GM12878 (cell line): ENCODE results near the gene SUPT6H. TPM values are rescaled to one million over a fixed set of nuclear protein-coding genes. Genes with fewer than 3 reads are reported as not detected.

ENCODE experiments used
- ETV6 ChIP-seq, 2 experiments: fragments of 450-650 bp in 1 of 2; IDR thresholded peaks in 1 of 2; conservative IDR thresholded peaks in 1 of 2; 2 replicates each; pipeline ENCODE4 v1.6.1; 2014; ENCODE audit warnings: antibody characterized with exemption in 1 of 2, borderline replicate concordance in 1 of 2, low read depth in 1 of 2, mild to moderate bottlenecking in 1 of 2, moderate library complexity in 1 of 2
- FOS ChIP-seq: IDR thresholded peaks from 3 replicates; pipeline ENCODE4 v1.6.1; 2011; ENCODE audit warnings: borderline replicate concordance; ENCODE audit not compliant: insufficient read length; ENCODE audit errors: extremely low read depth
- MTA3 ChIP-seq: IDR thresholded peaks from 2 replicates; pipeline ENCODE4 v1.6.1; 2012; ENCODE audit warnings: low read length, inconsistent platforms, borderline replicate concordance
- NR2C2 ChIP-seq: IDR thresholded peaks from 2 replicates; pipeline ENCODE4 v1.6.1; 2011; ENCODE audit warnings: borderline replicate concordance, low read depth; ENCODE audit not compliant: control insufficient read depth, insufficient read length
- PAX8 ChIP-seq: fragments of 450-650 bp; IDR thresholded peaks from 2 replicates; pipeline ENCODE4 v1.6.1; 2017; ENCODE audit warnings: mild to moderate bottlenecking, moderate library complexity
- POLR2AphosphoS2 ChIP-seq: IDR thresholded peaks from 2 replicates; pipeline ENCODE4 v1.6.1; 2011; ENCODE audit warnings: low read depth, mild to moderate bottlenecking, low read length, improper control_type of control experiment, moderate library complexity
- SIN3A ChIP-seq: IDR thresholded peaks from 2 replicates; pipeline ENCODE4 v1.6.1; 2012; ENCODE audit warnings: low read depth, low read length, improper control_type of control experiment
- SIX5 ChIP-seq: IDR thresholded peaks from 2 replicates; pipeline ENCODE4 v1.6.1; 2011; ENCODE audit warnings: mild to moderate bottlenecking, low read depth, low read length, moderate library complexity; ENCODE audit not compliant: severe bottlenecking
- STAT1 ChIP-seq: fragments of 450-650 bp; conservative IDR thresholded peaks from 2 replicates; pipeline ENCODE4 v1.6.1; 2014; ENCODE audit warnings: antibody characterized with exemption, mild to moderate bottlenecking
- STAT3 ChIP-seq: IDR thresholded peaks from 2 replicates; pipeline ENCODE4 v1.6.1; 2011; ENCODE audit warnings: low read depth, low read length, improper control_type of control experiment
- TAF1 ChIP-seq: IDR thresholded peaks from 2 replicates; pipeline ENCODE4 v1.6.1; 2011; ENCODE audit warnings: mild to moderate bottlenecking, low read depth, low read length, borderline replicate concordance
- YY1 ChIP-seq: IDR thresholded peaks from 2 replicates; pipeline ENCODE4 v1.6.1; 2011; ENCODE audit warnings: low read depth, mild to moderate bottlenecking, low read length
- ZNF274 ChIP-seq: IDR thresholded peaks from one replicate; pipeline ENCODE4 v1.8.0; 2011; ENCODE audit not compliant: insufficient read length, insufficient read depth
- ZNF384 ChIP-seq: IDR thresholded peaks from 2 replicates; pipeline ENCODE4 v1.6.1; 2012; ENCODE audit warnings: low read depth, mild to moderate bottlenecking, low read length, improper control_type of control experiment, borderline replicate concordance
- ZNF622 ChIP-seq: fragments of 450-650 bp; IDR thresholded peaks from 2 replicates; pipeline ENCODE4 v1.6.1; 2017; ENCODE audit warnings: mild to moderate bottlenecking, inconsistent platforms
- ZZZ3 ChIP-seq: IDR thresholded peaks from 2 replicates; pipeline ENCODE4 v1.6.1; 2011; ENCODE audit warnings: low read depth; ENCODE audit not compliant: control insufficient read depth, insufficient read length
- polyA plus RNA-seq, 11 experiments: library from polyadenylated mRNA; depleted of rRNA in 4 of 11; unstranded in 6 of 11; stranded (reverse) in 5 of 11; fragments of >200 nt; fragmentation: Nextera tagmentation in 4 of 11; fragmentation: Illumina TruSeq in 1 of 11; extraction: Ambion mirVana in 4 of 11; extraction: Trizol in 1 of 11; gene quantifications; 1 replicate in 1 of 11; 2 replicates in 10 of 11; pipeline versions ENCODE4 v1.2.1 to v1.2.3, GENCODE V29; 2011 to 2016; ENCODE audit warnings: inconsistent platforms in 2 of 11, missing spikeins in 2 of 11, low read depth in 1 of 11
- total RNA-seq, 4 experiments: library from RNA; depleted of rRNA in 3 of 4; stranded (reverse); fragments of >200 nt in 3 of 4; fragmentation: Illumina TruSeq in 1 of 4; extraction: Trizol in 1 of 4; gene quantifications; 2 replicates each; pipeline versions ENCODE4 v1.2.1 to v1.2.3, GENCODE V29; 2013 to 2021
- TF ChIP-seq, protein P1 (sequence below): fragments of 450-650 bp; IDR thresholded peaks from 2 replicates; pipeline ENCODE4 v1.6.1; 2018; ENCODE audit warnings: borderline replicate concordance, mild to moderate bottlenecking; ENCODE audit not compliant: partially characterized antibody
- TF ChIP-seq, protein P2 (sequence below): fragments of 450-650 bp; formaldehyde crosslinking; IDR thresholded peaks from 2 replicates; pipeline ENCODE4 v1.5.0; 2022; ENCODE audit warnings: mild to moderate bottlenecking, missing genetic modification characterization
- TF ChIP-seq, protein P3 (sequence below): fragments of 450-650 bp; IDR thresholded peaks from 2 replicates; pipeline ENCODE4 v1.6.1; 2016; ENCODE audit warnings: mild to moderate bottlenecking
- TF ChIP-seq, protein P4 (sequence below): fragments of 150-350 bp; IDR thresholded peaks from 2 replicates; pipeline ENCODE4 v1.6.1; 2016; ENCODE audit warnings: low read depth, low read length

SUPT6H gene
- total and polyA plus RNA-seq, 10 of the 15 experiments (the other 5 are each of a cell fraction or from before 2014, with no cell fraction given): 1.7 to 58.8 (median 37.7) TPM

DNA sequence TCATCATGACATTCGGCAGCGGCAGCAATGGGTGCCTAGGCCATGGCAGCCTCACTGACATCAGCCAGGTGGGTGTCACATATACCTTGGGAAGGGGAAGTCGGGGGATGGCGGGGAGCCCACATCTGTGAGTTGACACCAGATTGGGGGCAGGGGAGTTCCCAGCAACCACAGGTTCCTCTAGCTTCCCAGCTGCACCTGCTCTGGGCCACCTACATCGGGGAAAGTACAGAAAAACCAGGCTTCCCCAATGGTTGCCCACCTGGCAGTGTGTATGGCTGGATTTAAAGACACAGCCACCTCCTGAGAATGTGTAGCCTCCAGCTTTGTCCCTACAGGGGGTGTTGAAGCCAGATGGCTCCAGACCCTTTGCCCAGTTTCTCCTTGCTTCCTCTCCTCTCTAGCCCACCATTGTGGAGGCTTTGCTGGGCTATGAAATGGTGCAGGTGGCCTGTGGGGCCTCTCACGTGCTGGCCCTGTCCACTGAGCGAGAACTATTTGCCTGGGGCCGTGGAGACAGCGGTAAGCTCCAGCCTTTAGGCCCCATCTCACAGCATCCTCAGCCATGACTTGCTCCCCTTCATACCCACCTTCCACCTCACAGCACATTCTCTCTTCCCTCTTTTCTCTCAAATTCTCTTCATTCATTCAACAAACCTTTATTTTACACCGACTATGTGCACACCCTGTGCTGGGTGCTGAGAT lies 76.8 kb downstream of the SUPT6H start (continued):
- TF ChIP-seq YY1 (peak; percentile 70), PAX8 (no peak), TAF1 (no peak), ZZZ3 (no peak), STAT1 (no peak), POLR2AphosphoS2 (no peak), NR2C2 (no peak), ZNF274 (no peak), STAT3 (no peak), ZNF384 (no peak), ETV6 (conservative IDR thresholded peaks at IDR 0.05 in 1 of 2, IDR thresholded peaks at IDR 0.05 in 1 of 2; ENCODE audit: borderline replicate concordance in 1 of 2, low read depth in 1 of 2) (peak in 1 of 2 experiments; percentile 63; a peak in 2 of 4 replicates), MTA3 (no peak), ZNF622 (no peak), SIN3A (no peak), FOS (no peak), SIX5 (no peak)
- TF ChIP-seq, protein P1, sequence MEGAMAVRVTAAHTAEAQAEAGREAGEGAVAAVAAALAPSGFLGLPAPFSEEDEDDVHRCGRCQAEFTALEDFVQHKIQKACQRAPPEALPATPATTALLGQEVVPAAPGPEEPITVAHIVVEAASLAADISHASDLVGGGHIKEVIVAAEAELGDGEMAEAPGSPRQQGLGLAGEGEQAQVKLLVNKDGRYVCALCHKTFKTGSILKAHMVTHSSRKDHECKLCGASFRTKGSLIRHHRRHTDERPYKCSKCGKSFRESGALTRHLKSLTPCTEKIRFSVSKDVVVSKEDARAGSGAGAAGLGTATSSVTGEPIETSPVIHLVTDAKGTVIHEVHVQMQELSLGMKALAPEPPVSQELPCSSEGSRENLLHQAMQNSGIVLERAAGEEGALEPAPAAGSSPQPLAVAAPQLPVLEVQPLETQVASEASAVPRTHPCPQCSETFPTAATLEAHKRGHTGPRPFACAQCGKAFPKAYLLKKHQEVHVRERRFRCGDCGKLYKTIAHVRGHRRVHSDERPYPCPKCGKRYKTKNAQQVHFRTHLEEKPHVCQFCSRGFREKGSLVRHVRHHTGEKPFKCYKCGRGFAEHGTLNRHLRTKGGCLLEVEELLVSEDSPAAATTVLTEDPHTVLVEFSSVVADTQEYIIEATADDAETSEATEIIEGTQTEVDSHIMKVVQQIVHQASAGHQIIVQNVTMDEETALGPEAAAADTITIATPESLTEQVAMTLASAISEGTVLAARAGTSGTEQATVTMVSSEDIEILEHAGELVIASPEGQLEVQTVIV: no peak
- TF ChIP-seq, protein P2, sequence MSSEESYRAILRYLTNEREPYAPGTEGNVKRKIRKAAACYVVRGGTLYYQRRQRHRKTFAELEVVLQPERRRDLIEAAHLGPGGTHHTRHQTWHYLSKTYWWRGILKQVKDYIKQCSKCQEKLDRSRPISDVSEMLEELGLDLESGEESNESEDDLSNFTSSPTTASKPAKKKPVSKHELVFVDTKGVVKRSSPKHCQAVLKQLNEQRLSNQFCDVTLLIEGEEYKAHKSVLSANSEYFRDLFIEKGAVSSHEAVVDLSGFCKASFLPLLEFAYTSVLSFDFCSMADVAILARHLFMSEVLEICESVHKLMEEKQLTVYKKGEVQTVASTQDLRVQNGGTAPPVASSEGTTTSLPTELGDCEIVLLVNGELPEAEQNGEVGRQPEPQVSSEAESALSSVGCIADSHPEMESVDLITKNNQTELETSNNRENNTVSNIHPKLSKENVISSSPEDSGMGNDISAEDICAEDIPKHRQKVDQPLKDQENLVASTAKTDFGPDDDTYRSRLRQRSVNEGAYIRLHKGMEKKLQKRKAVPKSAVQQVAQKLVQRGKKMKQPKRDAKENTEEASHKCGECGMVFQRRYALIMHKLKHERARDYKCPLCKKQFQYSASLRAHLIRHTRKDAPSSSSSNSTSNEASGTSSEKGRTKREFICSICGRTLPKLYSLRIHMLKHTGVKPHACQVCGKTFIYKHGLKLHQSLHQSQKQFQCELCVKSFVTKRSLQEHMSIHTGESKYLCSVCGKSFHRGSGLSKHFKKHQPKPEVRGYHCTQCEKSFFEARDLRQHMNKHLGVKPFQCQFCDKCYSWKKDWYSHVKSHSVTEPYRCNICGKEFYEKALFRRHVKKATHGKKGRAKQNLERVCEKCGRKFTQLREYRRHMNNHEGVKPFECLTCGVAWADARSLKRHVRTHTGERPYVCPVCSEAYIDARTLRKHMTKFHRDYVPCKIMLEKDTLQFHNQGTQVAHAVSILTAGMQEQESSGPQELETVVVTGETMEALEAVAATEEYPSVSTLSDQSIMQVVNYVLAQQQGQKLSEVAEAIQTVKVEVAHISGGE: no peak
- TF ChIP-seq, protein P3, sequence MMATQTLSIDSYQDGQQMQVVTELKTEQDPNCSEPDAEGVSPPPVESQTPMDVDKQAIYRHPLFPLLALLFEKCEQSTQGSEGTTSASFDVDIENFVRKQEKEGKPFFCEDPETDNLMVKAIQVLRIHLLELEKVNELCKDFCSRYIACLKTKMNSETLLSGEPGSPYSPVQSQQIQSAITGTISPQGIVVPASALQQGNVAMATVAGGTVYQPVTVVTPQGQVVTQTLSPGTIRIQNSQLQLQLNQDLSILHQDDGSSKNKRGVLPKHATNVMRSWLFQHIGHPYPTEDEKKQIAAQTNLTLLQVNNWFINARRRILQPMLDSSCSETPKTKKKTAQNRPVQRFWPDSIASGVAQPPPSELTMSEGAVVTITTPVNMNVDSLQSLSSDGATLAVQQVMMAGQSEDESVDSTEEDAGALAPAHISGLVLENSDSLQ: no peak
- TF ChIP-seq, protein P4, sequence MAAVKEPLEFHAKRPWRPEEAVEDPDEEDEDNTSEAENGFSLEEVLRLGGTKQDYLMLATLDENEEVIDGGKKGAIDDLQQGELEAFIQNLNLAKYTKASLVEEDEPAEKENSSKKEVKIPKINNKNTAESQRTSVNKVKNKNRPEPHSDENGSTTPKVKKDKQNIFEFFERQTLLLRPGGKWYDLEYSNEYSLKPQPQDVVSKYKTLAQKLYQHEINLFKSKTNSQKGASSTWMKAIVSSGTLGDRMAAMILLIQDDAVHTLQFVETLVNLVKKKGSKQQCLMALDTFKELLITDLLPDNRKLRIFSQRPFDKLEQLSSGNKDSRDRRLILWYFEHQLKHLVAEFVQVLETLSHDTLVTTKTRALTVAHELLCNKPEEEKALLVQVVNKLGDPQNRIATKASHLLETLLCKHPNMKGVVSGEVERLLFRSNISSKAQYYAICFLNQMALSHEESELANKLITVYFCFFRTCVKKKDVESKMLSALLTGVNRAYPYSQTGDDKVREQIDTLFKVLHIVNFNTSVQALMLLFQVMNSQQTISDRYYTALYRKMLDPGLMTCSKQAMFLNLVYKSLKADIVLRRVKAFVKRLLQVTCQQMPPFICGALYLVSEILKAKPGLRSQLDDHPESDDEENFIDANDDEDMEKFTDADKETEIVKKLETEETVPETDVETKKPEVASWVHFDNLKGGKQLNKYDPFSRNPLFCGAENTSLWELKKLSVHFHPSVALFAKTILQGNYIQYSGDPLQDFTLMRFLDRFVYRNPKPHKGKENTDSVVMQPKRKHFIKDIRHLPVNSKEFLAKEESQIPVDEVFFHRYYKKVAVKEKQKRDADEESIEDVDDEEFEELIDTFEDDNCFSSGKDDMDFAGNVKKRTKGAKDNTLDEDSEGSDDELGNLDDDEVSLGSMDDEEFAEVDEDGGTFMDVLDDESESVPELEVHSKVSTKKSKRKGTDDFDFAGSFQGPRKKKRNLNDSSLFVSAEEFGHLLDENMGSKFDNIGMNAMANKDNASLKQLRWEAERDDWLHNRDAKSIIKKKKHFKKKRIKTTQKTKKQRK: no peak
